OCI-LY7 (cell line): ENCODE measurements around the gene B3GNT5. TPM values are rescaled to one million over a fixed set of nuclear protein-coding genes. Genes with fewer than 3 reads are reported as not detected.

ENCODE experiments used
- BruUV-seq: library from RNA; stranded (reverse); fragments of 400-500 nt; replicated peaks from 2 replicates; lab custom pipeline; 2021; lab: Mats Ljungman, UMichigan
- CTCF ChIA-PET: fragments of 300-600 bp; sonication (Branson Sonifier 250); formaldehyde crosslinking; loops from one replicate; lab custom pipeline; 2022; ENCODE audit warnings: antibody characterized with exemption; ENCODE audit not compliant: unreplicated experiment; lab: Charles Lee
- POLR2A ChIA-PET: fragments of 300-600 bp; sonication (Branson Sonifier 250); formaldehyde crosslinking; loops from one replicate; lab custom pipeline; 2022; ENCODE audit warnings: antibody characterized with exemption; lab: Charles Lee
- DNase-seq: peaks from one replicate; pipeline ENCODE4 v3.0.0-alpha.2; 2015; ENCODE audit warnings: low spot score
- H2AFZ ChIP-seq: fragments of 200-600 bp; sonication (generic), shearing (Covaris generic); 2 replicates; pipeline ENCODE4 v1.6.1; 2014; ENCODE audit warnings: mild to moderate bottlenecking, antibody characterized with exemption, low read length, moderate library complexity
- H3K27ac ChIP-seq: fragments of 200-600 bp; sonication (generic); 2 replicates; pipeline ENCODE4 v1.5.1; 2014; ENCODE audit warnings: mixed run types, low read depth, mild to moderate bottlenecking, moderate library complexity, low read length, inconsistent platforms; ENCODE audit not compliant: poor library complexity, severe bottlenecking
- H3K36me3 ChIP-seq: fragments of 200-600 bp; sonication (generic); 2 replicates; pipeline ENCODE4 v1.6.1; 2014; ENCODE audit warnings: mild to moderate bottlenecking, antibody characterized with exemption, low read length, moderate library complexity, mixed read lengths; ENCODE audit not compliant: insufficient read depth
- H3K4me1 ChIP-seq: fragments of 200-600 bp; sonication (generic); 2 replicates; pipeline ENCODE4 v1.5.1; 2014; ENCODE audit warnings: mild to moderate bottlenecking, low read length; ENCODE audit not compliant: insufficient read depth, poor library complexity, severe bottlenecking
- H3K4me2 ChIP-seq: fragments of 200-600 bp; sonication (generic); 2 replicates; pipeline ENCODE4 v1.6.1; 2014; ENCODE audit warnings: mild to moderate bottlenecking, low read length
- H3K4me3 ChIP-seq: fragments of 200-600 bp; sonication (generic); 2 replicates; pipeline ENCODE4 v1.5.1; 2014; ENCODE audit warnings: mild to moderate bottlenecking, low read depth, low read length; ENCODE audit not compliant: poor library complexity, severe bottlenecking
- H3K79me2 ChIP-seq: fragments of 200-600 bp; sonication (generic); 2 replicates; pipeline ENCODE4 v1.6.1; 2016; ENCODE audit warnings: low read depth, mild to moderate bottlenecking, low read length, moderate library complexity, mixed read lengths; ENCODE audit not compliant: insufficient read depth
- H3K9me2 ChIP-seq: fragments of 200-600 bp; sonication (generic); 2 replicates; pipeline ENCODE4 v1.6.1; 2016; ENCODE audit warnings: mild to moderate bottlenecking, low read length, mixed read lengths; ENCODE audit not compliant: insufficient read depth
- H3K9me3 ChIP-seq: fragments of 200-600 bp; sonication (generic); 2 replicates; pipeline ENCODE4 v1.6.1; 2014; ENCODE audit warnings: mild to moderate bottlenecking, mixed run types, low read length, mixed read lengths
- H4K20me1 ChIP-seq: fragments of 200-600 bp; sonication (generic); 2 replicates; pipeline ENCODE4 v1.6.1; 2014; ENCODE audit warnings: mild to moderate bottlenecking, antibody characterized with exemption, low read length, moderate library complexity, mixed read lengths; ENCODE audit not compliant: insufficient read depth
- EZH2phosphoT487 ChIP-seq: fragments of 200-600 bp; sonication (generic); IDR thresholded peaks from 2 replicates; pipeline ENCODE4 v1.6.1; 2018; ENCODE audit warnings: low read depth, borderline replicate concordance, mild to moderate bottlenecking, mixed run types, antibody characterized with exemption, low read length, moderate library complexity, mixed read lengths
- intact Hi-C: fragments of 100-400 bp; cut with micrococcal nuclease; formaldehyde crosslinking; loops from one replicate; pipeline ENCODE4 v1.10.0; 2022; ENCODE audit not compliant: unreplicated experiment
- total RNA-seq, 2 experiments: library from RNA; depleted of rRNA in 1 of 2; stranded (reverse); fragments of >200 nt in 1 of 2; shearing (Covaris generic) in 1 of 2; gene quantifications; 2 replicates each; pipeline ENCODE4 v1.2.3, GENCODE V29; 2014 to 2022
- TF ChIP-seq, protein P1 (sequence below): fragments of 200-600 bp; sonication (generic); conservative IDR thresholded peaks from 2 replicates; pipeline ENCODE4 v1.5.1; 2014; ENCODE audit warnings: mild to moderate bottlenecking, antibody characterized with exemption, low read length, moderate library complexity, mixed read lengths

The B3GNT5 gene
- total RNA-seq, 2 experiments from 2014 or later = 0.11 TPM; not detected in 1

DNA sequence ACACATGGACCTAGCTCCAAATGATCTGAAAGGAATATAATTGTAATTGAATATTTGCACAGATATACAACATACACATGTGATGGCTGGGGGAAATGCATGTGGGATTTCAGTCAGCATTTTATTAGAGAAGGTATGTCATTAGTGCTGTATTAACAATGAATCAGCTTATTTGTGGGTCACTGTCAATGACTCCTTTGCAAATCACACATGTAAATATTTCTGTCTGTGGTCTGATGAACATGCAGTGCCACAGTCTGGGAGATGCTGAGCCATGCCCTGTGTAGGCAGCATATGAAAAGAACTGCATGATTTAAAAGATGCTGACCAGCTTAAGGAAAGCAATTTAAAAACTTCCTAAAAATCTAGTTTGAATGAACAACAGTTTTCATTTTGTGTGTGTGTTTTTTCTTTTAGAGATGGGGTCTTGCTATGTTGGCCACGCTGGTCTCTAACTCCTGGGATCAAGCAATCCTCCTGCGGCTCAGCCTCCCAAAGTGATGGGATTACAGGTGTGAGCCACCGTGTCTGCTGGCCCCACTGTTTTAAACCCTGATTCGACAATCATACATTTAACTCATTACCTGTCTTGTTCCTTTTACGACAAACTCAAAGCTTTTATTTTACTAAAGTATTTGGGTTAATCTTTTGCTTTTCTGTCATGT lies 803 bp upstream of the B3GNT5 start:
- Histone ChIP-seq H3K9me2 (no peaks in the 10 kb centered on the region), H3K4me1 (no peaks in the 10 kb centered on the region), H3K4me3 (no peak overlapping the region), H3K79me2 (no peaks in the 10 kb centered on the region), H3K4me2 (no peak overlapping the region), H3K27ac (no peak overlapping the region), H4K20me1 (no peaks in the 10 kb centered on the region), H3K36me3 (no peaks in the 10 kb centered on the region), H3K9me3 (no peaks in the 10 kb centered on the region), H2AFZ (no peak overlapping the region)
- CTCF ChIA-PET = no interaction called here
- intact Hi-C loops = no loop called here
- TF ChIP-seq, protein P1, sequence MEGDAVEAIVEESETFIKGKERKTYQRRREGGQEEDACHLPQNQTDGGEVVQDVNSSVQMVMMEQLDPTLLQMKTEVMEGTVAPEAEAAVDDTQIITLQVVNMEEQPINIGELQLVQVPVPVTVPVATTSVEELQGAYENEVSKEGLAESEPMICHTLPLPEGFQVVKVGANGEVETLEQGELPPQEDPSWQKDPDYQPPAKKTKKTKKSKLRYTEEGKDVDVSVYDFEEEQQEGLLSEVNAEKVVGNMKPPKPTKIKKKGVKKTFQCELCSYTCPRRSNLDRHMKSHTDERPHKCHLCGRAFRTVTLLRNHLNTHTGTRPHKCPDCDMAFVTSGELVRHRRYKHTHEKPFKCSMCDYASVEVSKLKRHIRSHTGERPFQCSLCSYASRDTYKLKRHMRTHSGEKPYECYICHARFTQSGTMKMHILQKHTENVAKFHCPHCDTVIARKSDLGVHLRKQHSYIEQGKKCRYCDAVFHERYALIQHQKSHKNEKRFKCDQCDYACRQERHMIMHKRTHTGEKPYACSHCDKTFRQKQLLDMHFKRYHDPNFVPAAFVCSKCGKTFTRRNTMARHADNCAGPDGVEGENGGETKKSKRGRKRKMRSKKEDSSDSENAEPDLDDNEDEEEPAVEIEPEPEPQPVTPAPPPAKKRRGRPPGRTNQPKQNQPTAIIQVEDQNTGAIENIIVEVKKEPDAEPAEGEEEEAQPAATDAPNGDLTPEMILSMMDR = no peak
- TF ChIP-seq EZH2phosphoT487 = no peak
- BruUV-seq = no TSS peak
- no peak for DNase-seq
- POLR2A ChIA-PET = no interaction called here

DNA sequence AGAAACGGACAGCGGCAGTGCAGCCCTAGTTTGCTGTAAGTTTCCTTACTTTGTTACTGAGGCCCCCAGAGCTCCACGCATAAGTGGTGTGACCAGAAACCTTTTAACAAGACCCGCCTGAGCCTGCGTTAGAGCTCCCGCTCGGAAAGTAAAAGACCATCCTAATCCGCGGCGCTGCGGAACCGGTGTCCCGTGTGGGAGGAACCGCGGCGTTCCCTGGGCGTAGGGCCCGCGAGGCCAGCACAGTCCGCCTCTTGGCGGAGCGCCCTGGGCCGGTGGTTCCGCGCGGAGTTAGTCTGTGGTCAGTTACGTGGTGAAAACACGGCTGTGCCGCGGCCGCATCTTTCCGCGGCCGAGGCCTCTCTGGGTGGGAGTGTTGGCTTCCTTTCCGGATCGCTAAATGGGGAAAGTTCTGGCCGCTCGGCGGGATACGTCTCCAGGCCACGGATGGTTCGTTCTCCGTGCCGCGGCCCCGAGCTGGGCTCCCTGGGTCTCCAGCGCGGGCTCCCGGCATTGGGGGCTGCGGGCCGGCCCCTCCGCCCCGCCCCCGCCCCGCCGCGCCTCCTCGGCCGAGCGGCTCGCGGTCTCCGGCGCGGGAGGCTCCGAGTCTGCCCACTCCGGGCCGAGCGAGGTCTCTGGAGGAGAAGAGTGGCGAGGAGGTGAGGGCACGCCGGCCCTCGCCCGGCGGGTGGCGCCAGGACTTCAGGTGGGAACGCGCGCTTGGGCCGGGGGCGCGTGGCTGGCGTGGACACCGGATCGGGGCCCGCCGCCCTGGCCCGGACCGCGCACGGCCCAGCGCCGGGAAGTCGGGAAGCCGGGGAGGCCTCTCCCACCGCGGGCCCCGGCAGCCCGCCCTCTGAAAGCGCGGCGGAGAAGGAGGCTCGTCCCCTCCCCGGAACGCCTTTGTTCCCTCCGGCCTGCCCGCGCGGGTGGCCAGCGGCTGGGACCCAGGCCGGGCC lies 754 bp downstream of the B3GNT5 start:
- POLR2A ChIA-PET = no interaction called here
- no peak overlapping the region for H3K4me3 ChIP-seq
- no peaks in the 10 kb centered on the region for H3K36me3 ChIP-seq
- no peaks in the 10 kb centered on the region for H4K20me1 ChIP-seq
- H3K27ac ChIP-seq = no peak overlapping the region
- H3K9me2 ChIP-seq = no peaks in the 10 kb centered on the region
- intact Hi-C loops = no loop called here
- H2AFZ ChIP-seq = no peak overlapping the region
- no peak overlapping the region for H3K4me2 ChIP-seq
- H3K79me2 ChIP-seq = no peaks in the 10 kb centered on the region
- DNase-seq = no peak
- no peaks in the 10 kb centered on the region for H3K9me3 ChIP-seq
- CTCF ChIA-PET = no interaction called here
- H3K4me1 ChIP-seq = no peaks in the 10 kb centered on the region
- TF ChIP-seq EZH2phosphoT487 = no peak
- TF ChIP-seq, protein P1 = no peak
- BruUV-seq = no TSS peak
